Loucy (cell line): ENCODE results near the gene PRR30.

Source experiments
- CTCF ChIP-seq: fragments of 200-600 bp; sonication (generic); conservative IDR thresholded peaks from 2 replicates; pipeline ENCODE4 v1.5.1; 2014; ENCODE audit warnings: mild to moderate bottlenecking, antibody characterized with exemption, low read length
- EZH2phosphoT487 ChIP-seq: fragments of 200-600 bp; IDR thresholded peaks from 2 replicates; pipeline ENCODE4 v1.6.1; 2018; ENCODE audit warnings: antibody characterized with exemption, mild to moderate bottlenecking, moderate library complexity, borderline replicate concordance

- no peak for TF ChIP-seq CTCF
- TF ChIP-seq EZH2phosphoT487, result no peak
Observed at GRCh38 chr2:27182346-27182745, 43.1 kb upstream of the PRR30 start.
